Tibial nerve (tissue), 3 donors: ENCODE results near the gene DCTD.

Experiments used
- CTCF ChIP-seq, 5 experiments: fragments of 200-600 bp in 3 of 5; fragments of 450-650 bp in 2 of 5; sonication (generic) in 3 of 5; IDR thresholded peaks; one replicate each; pipeline ENCODE4 v1.5.1; 2016 to 2019; ENCODE audit warnings: antibody characterized with exemption in 5 of 5, mild to moderate bottlenecking in 3 of 5, moderate library complexity in 2 of 5
- POLR2A ChIP-seq, 2 donors: fragments of 450-650 bp; IDR thresholded peaks; one replicate each; pipeline ENCODE4 v1.6.1; 2017; ENCODE audit warnings: antibody characterized with exemption in 2 of 2, mild to moderate bottlenecking in 2 of 2, moderate library complexity in 2 of 2

GRCh38 chr4:182908124-182908523 is 9.1 kb downstream of the DCTD start:
- TF ChIP-seq CTCF (IDR thresholded peaks at IDR 0.05) (no peak), POLR2A (IDR thresholded peaks at IDR 0.05) (no peak)
